Activated B cell treated with CpG ODN at 0.5 μM for 24 hours (primary cell): ENCODE data around the gene LAMA5. TPM values are rescaled to one million over a fixed set of nuclear protein-coding genes. Genes with fewer than 3 reads are reported as not detected.

Experiments
- ATAC-seq: fragments of 200-7000 bp; cut with Tn5 transposase; one replicate; pipeline ENCODE4 v1.10.0; 2021; ENCODE audit warnings: low read depth, mild to moderate bottlenecking, moderate library complexity
- CTCF ChIA-PET: fragments of 350-600 bp; sonication (Branson Sonifier 250); formaldehyde crosslinking; loops from one replicate; lab custom pipeline; 2021; ENCODE audit warnings: antibody characterized with exemption; lab: Charles Lee
- POLR2A ChIA-PET: fragments of 350-600 bp; sonication (Branson Sonifier 250); formaldehyde crosslinking; loops from one replicate; lab custom pipeline; 2021; ENCODE audit warnings: antibody characterized with exemption; lab: Charles Lee
- DNase-seq: peaks from one replicate; pipeline ENCODE4 v3.0.0; 2022
- H3K27ac Mint-ChIP-seq: one replicate; pipeline ENCODE4 v1.8.0; 2020; ENCODE audit warnings: mixed read lengths
- H3K27me3 Mint-ChIP-seq: one replicate; pipeline ENCODE4 v1.8.0; 2021; ENCODE audit warnings: mixed read lengths
- H3K36me3 Mint-ChIP-seq: one replicate; pipeline ENCODE4 v1.8.0; 2021; ENCODE audit warnings: low read depth, mixed read lengths
- H3K4me1 Mint-ChIP-seq: one replicate; pipeline ENCODE4 v1.8.0; 2021; ENCODE audit warnings: mixed read lengths
- H3K4me3 Mint-ChIP-seq: one replicate; pipeline ENCODE4 v1.8.0; 2020; ENCODE audit warnings: mild to moderate bottlenecking, mixed read lengths
- H3K9me3 Mint-ChIP-seq: one replicate; pipeline ENCODE4 v1.8.0; 2020; ENCODE audit warnings: mixed read lengths
- intact Hi-C: fragments of 100-400 bp; cut with micrococcal nuclease; formaldehyde crosslinking; loops from one replicate; pipeline ENCODE4 v1.15.1; 2024
- total RNA-seq: library from RNA; stranded (reverse); gene quantifications from 2 replicates; pipeline ENCODE4 v1.2.3, GENCODE V29; 2022
- TF ChIP-seq, protein P1 (sequence below): fragments of 200-600 bp; IDR thresholded peaks from one replicate; pipeline ENCODE4 v1.8.0; 2022; ENCODE audit warnings: antibody characterized with exemption, mild to moderate bottlenecking

Gene LAMA5
- total RNA-seq, 1 donor from 2014 or later, result 24.8 TPM

DNA sequence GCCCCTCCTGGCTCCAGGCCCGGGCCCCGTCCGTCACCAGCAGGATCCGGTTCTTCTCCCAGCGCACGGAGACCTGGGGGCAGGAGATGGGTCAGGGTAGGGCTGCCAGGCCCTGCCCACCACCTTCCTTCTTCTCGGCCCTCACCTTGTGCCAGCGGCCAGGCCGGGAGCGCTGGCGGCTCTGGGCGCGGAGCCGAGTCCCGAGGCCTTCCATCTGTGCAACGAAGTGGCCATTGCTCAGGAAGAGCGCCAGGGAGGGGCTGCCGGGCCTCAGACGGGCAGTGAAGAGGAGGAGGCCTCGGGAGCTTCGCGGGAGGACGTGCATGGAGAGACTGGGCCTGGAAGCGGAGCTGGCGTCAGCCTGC, 56.4 kb downstream of the LAMA5 start:
- DNase-seq, result no peak
- intact Hi-C loops, result no loop called here
- Mint-ChIP-seq H3K27ac (no peak overlapping the region), H3K4me3 (no peak overlapping the region), H3K4me1 (peaks cover under 1% of the 10 kb centered on the region), H3K36me3 (peaks cover 31% of the 10 kb centered on the region), H3K27me3 (no peaks in the 10 kb centered on the region), H3K9me3 (no peaks in the 10 kb centered on the region)
- TF ChIP-seq, protein P1, sequence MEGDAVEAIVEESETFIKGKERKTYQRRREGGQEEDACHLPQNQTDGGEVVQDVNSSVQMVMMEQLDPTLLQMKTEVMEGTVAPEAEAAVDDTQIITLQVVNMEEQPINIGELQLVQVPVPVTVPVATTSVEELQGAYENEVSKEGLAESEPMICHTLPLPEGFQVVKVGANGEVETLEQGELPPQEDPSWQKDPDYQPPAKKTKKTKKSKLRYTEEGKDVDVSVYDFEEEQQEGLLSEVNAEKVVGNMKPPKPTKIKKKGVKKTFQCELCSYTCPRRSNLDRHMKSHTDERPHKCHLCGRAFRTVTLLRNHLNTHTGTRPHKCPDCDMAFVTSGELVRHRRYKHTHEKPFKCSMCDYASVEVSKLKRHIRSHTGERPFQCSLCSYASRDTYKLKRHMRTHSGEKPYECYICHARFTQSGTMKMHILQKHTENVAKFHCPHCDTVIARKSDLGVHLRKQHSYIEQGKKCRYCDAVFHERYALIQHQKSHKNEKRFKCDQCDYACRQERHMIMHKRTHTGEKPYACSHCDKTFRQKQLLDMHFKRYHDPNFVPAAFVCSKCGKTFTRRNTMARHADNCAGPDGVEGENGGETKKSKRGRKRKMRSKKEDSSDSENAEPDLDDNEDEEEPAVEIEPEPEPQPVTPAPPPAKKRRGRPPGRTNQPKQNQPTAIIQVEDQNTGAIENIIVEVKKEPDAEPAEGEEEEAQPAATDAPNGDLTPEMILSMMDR, result no peak
- ChIA-PET CTCF (no interaction called here), POLR2A (no interaction called here)
- ATAC-seq, result no peak

DNA sequence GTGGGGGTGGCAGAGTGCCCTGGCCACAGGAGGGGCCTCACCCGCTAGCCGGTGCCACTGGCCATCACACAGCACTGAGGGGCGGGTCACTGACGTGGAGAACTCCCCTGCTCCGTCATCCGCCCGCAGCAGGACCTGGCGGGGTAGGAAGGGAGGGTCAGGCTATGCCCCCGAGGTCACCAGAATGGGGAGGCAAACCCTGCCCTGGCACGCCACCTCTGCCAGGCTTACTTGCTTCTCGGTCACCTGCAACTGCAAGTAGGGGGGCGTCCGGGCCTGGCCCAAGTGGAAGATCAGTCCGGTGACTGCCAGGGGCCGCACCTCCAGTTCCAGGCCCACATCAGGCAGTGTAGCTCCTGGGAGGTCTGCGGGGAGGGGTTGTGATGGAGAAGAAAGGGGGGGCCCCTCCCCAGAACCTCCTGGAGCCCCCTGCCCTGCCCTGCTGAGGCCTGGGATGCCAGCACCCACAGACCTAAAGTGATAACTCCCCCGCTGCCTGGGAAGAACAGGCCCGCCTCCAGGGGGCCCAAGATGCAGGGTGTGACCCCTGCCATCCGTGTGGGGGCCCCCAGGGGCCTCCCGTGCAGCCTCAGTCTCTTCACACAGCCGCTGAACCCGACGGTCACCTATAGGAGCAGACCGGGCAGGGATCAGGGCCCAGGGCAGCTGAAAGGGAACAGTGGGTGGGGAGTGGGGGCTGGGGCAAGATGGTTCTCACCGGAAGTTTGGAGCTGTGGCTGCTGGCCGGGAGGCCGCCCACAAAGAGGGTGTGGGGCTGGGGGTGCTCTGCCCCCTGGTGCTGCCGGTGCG, 57.0 kb downstream of the LAMA5 start:
- no peak overlapping the region for H3K27ac Mint-ChIP-seq
- DNase-seq, result no peak
- POLR2A ChIA-PET, result interaction anchor here (0.5 kb wide), 1 partner anchor 484 kb away, joined by 3 read pairs; no protein-coding TSS in a partner anchor
- H3K4me1 Mint-ChIP-seq, result peaks cover 6% of the 10 kb centered on the region
- ATAC-seq, result no peak
- no peaks in the 10 kb centered on the region for H3K27me3 Mint-ChIP-seq
- CTCF ChIA-PET, result no interaction called here
- peaks cover 36% of the 10 kb centered on the region for H3K36me3 Mint-ChIP-seq
- H3K9me3 Mint-ChIP-seq, result no peaks in the 10 kb centered on the region
- intact Hi-C loops, result no loop called here
- TF ChIP-seq, protein P1, result no peak
- H3K4me3 Mint-ChIP-seq, result no peak overlapping the region

DNA sequence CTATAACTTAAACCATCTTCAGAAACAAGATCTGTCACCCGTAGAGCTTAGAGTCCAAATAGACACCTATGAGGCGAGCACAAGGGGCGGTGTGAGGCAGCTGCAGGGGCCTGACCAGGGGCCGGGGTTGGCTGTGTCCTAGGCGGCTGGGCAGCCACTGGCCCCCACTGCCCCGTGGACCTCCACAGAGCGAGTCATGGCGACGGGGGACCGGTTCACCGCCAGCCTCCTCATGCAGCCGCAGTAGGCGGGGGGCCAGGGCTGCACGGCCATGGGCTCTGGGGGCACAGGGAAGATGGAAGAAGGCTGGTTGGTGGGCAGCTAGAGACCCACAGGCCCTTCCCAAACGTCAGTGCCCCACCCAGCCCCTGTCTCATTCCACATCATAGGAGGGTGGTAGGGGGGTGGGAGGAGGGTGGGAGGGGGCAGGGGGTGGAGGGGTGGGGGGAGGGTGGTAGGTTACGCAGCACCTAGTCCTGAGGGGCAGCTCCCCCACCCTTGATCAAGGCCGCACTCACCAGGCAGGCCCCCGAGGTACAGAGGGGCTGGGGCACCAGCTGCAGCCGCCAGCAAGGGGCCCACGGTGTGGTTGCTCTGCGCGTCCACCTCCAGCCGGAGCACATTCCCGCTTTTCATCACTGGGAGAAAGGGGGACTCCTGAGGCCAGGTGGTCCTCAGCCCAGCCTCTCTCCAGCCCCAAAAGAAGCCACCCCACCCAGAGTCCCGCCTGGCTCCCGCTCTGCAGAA, 57.7 kb downstream of the LAMA5 start:
- Mint-ChIP-seq H3K36me3 (peaks cover 42% of the 10 kb centered on the region), H3K27ac (no peak overlapping the region), H3K27me3 (no peaks in the 10 kb centered on the region), H3K4me1 (peaks cover 14% of the 10 kb centered on the region), H3K4me3 (no peak overlapping the region), H3K9me3 (no peaks in the 10 kb centered on the region)
- ChIA-PET CTCF (no interaction called here), POLR2A (interaction anchor here (0.5 kb wide), 1 partner anchor 485 kb away, joined by 3 read pairs; no protein-coding TSS in a partner anchor)
- TF ChIP-seq, protein P1, result no peak
- intact Hi-C loops, result no loop called here
- DNase-seq, result no peak
- ATAC-seq, result no peak

DNA sequence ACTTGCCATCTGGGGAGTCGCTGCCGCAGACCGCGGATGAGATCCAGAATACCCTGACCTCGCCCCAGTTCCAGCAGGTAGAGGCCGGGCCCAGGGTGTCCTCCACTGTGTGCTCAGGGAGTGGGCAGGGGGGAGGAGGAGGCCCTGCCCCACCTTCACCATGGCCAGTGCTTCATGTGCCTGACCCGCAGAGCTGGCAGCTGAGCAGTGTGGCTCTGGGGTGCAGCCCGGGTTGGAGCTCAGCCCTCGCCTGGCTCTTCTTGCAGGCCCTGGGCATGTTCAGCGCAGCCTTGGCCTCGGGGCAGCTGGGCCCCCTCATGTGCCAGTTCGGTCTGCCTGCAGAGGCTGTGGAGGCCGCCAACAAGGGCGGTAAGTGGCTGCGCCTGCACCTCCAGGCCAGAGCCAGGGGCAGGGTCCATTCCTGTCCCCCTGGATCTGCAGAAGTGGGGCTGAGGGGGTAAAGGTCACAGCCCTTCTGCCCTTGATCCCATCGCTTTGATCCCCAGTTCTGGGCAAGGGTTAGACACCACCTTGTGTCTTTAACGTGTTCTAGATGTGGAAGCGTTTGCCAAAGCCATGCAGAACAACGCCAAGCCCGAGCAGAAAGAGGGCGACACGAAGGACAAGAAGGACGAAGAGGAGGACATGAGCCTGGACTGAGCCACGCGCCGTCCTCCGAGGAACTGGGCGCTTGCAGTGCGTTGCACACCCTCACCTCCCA, 58.9 kb downstream of the LAMA5 start:
- DNase-seq, result no peak
- POLR2A ChIA-PET, result no interaction called here

More for the DNA sequence above, 58.9 kb downstream of the LAMA5 start:
- TF ChIP-seq, protein P1, result no peak
- Mint-ChIP-seq H3K4me1 (peaks cover 22% of the 10 kb centered on the region), H3K4me3 (no peak overlapping the region), H3K27ac (no peak overlapping the region), H3K36me3 (peaks cover 47% of the 10 kb centered on the region), H3K27me3 (no peaks in the 10 kb centered on the region), H3K9me3 (no peaks in the 10 kb centered on the region)
- CTCF ChIA-PET, result interaction anchor here (1.5 kb wide), 1 partner anchor 74 kb away, joined by 4 read pairs; no protein-coding TSS in a partner anchor
- no peak for ATAC-seq
- intact Hi-C loops, result no loop called here
